Hematopoietic multipotent progenitor cell treated with erythropoietin and hydrocortisone succinate and interleukin-3 and kit ligand, for 4 days (in vitro differentiated cells): ENCODE results near the gene ALDOA.
"Not testable (repeated sequence)": the region's sequence is repeated elsewhere in the genome, so short reads cannot be mapped to it uniquely, and the experiment has no call there.

Experiments used
- DNase-seq: peaks from one replicate; pipeline ENCODE4 v3.0.0-alpha.2; 2015

ALDOA gene

DNA sequence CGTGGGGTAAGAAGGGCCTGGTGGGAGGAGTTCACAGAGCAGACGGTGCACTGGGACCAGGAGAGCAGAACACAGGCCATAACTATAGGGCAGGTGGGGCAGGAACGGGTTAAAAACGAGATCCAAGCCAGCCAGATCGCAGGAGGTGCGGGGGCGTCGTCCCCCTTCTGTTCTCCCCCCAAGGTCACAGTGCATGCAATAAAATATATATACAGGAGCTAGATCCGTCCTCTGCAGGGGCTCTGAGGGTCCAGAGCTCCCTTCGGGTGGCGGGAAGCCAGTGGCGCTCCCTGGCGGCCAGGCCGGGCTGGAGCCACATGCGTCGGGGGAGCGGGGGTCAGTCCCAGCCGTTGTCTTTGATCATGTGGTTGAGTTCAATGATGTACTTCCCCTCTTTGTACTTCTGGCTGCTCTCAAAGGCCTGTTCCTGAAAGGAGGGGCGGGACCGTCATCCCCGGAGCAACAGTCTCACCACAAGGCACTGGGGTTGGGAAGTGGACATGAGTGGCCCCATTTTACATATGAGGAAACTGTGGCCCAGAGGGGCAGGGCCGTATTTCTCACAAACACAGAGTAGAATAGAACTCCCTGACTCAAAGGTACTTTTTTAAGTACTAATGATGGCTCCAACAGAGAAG is 26.9 kb downstream of the ALDOA start:
- peak; percentile 97 for DNase-seq

DNA sequence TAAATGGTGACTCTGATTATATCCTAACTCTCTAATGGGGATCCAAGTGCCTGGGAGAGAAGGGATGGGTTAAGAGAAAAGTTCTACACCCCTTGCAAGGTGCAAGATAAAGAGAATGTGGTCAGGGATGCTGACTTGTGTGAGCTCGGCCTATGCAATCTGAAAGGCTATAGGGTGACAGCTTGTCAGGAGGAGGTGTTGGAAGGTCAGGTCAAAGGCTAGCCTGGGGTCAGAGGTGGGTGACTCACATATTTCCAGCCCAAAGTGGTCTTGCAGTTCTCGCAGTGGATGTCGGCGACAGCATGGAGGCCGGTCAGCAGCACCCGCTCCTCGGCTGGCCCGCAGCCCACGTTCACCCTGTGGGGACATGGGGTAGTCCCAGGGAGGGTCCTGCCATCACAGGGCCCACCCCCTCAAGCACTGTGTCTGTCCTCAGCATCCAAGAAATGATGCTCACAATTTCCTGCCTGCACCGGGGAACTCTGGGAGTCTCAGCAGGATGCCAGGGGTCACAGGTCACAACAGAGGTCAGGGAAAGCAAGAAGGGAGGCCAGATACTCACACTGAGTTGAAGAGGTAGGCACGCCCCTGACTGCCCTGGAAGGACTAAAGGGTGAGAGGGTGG is 29.1 kb downstream of the ALDOA start:
- DNase-seq, result peak; percentile 39

DNA sequence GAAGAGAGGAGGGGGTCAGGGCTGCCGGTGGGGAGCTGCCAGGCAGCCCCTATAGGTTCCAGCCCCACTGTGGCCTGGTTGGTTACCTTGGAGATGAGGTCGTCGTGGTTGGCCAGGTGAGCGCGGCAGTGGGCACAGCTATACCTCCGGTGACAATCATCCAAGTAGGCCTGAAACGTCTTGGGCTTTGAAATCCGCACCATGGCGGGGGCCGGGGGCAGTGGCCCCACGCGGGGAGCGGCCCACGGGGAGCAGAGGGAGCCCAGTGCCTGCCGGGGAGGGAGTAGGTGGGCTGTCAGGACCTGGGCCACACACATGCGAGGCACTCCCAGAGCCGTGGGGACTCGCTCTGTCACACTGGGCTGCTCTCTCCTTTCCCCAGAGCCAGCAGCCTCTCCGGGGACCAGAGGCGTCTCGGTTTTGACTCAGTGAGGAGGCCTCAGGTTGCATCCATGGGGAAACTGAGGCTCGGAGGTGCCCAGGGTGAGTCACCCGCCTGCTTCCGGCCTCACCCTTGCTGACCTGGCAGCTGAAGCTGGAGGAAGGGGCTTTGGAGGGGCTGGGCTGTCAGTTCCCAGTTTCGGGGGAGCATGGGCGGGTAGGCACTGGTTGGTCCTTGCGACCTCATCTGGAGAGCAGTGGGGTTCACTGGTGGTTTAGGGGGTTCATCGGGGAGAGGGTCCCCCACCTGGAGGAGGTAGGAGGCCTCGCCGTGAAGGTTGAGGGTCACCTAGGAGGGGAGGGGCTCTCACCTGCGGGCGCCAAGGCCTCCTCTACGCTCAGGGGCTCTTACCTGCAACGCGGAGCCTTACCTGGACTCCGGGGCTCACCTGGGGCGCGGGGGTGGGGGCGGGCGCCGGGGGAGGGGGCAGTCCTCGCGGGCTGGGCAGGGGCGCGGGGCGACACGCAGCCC is 29.9 kb downstream of the ALDOA start:
- peak; percentile 30 for DNase-seq

DNA sequence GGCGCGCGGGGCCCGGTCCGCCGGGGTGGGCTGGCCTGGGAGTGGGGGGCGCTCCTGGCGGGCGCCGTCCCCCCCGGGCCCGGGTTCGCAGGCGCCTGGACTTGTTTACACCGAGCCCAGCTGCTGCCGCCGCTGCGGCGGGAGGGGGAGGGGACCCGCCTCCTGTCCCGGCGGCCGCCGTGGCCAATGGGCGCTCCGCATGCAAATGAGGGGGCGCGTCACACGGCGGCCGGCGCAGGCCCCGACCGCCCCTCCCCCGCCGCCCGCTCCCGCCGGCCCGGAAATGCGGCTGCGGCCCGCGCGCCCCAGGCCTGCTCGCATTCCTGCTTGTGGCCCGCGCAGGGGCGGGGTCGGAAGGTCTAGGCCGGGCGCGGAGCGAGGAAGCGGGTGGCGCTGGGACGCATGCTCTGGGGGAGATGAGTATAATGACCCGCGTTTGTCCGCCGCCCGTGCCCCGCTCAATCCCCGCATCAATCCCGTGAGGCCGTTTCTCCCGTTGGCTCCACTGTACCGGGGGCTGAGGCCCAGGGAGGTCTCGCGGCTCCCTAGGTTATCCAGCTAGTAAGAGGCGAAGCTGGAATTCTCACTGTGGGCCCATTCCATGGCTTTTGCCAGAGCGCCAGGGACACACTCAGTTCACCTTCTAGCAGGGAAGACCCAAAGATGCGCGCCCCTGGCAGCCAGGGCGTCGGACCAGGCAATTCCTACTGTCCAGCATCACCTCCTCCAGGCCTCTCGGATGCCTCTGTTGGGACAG is 30.7 kb downstream of the ALDOA start, which contains the start of gene YPEL3:
YPEL3 (minus strand) TSS at position 109 of the 757 bp plus-strand sequence. CDS start 731 bp downstream, outside the sequence.
- DNase-seq, result peak; percentile 95

DNA sequence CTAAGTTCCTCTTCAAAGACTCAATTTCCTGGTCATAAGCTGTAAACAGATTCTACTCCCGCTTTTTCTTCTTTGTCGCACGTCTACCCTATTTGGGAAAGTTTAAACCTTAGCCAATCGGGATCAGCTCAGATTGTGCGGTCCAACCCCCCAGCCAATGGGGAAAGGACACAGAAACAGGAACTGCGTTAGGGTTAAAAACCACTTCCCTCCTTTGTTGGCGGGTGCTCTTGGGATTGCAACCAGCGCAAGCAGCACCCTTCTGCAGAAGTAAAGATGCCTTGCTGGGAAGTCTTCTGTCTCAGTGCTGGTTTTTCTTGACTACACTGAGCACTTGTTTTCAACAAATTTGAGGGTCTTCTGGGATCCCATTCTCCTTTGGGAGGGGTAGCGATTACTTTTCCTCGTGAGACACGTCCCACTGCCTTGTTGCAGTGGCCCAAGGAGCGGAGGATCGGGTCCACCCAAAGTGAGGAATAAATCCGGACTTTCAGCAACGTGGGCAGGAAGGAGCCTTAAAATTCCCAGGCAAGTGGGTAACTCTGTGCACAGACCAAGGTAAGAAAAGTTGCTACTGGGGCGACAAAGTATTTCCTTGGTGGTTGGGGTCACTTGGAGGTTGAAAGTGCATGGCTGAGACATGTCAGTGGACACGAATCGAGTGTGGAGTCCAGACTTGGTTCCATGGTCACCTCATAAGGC is 31.5 kb downstream of the ALDOA start:
- DNase-seq, result peak; percentile 69

DNA sequence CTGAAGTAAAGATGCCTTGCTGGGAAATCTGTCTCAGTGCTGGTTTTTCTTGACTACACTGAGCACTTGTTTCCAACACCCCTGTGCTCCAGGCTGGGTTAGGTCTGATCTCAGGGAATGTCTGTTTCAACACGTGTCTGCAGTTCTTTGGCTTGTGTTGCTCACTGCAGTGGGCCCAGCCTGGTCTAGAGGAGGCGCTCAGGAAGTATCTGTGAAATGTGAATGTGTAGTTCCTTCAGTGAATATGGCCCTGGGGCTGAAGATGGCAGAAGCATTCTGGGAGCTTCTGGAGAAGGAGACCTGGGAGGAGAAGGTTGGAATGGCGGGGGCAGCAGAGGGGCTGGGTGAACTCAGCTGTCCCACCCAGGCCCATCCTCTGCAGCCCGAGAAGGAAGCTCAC is 38.5 kb downstream of the ALDOA start:
- no peak for DNase-seq

DNA sequence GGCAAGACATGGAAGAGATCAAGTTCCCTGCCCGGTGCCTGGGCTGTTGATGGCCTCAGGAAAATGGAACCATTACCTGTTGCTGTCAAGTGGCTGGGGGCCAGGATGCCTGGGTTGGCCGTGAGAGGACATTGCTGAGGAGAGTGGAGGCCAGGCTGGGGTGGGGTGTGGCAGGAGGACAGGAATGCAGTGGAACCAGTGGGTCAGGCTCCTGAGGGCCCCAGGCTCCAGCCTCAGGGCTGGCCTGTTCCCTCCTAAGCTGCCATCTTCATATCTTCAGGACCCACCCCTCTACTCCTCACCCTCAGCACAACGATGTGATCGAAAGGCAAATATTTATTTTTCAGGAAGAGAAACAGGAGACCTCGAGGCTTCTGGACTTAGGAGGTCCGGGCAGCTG is 38.9 kb downstream of the ALDOA start:
- DNase-seq, result no peak

DNA sequence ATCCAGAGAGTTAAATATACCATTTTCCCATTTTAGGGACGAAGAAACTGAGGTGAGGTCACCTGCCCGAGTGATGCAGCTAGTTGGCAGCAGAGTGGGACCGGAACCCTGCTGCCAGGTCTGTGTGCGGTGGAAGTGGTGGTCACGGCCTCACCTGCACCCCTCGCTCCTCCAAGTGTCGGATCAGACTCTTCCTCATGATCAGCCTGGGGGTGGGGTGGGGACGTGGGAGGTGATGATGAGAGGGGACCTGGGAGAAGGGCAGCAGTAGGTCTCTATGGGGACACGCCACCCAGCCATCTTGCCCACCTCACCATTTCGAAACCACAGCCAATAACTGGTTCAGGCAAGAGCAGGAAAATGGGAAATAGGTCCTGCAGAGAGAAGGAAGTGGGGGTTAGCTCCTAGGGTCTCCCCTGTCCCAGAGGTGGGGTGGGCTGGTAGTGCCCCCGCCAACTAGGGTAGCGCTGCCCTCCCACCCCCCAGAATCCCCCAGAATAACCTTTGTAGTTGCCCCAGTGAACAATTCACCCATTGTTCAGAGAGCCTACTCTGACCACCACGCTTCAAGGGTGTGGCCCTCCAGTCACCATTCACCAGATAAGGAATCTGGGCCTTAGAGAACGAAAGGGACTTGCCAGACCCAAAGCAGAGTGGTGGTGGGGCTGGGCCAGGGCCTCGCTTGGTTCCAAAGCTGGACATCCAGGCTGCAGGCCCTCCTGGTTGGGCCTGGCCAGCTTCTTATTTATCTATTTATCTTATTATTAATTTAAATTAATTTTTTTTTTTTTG is 42.7 kb downstream of the ALDOA start:
- peak; percentile 70 for DNase-seq

DNA sequence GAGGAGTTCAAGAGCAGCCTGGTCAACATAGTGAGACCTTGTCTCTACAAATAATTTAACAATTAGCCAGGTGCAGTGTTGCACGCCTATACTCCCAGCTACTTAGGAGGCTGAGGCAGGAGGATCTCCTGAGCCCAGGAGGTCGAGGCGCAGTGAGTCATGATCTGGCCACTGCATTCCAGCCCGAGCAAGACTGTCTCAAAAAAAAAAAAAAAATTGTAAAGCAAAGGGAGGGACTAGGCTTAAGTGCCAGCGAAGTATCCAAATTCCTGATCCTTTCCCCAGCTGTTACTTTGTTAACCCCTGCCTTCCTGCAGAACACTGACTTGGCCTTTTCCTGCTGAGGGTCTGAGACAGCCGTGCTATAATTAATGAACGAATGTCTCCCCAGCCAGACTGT is 45.1 kb downstream of the ALDOA start:
- no peak for DNase-seq

DNA sequence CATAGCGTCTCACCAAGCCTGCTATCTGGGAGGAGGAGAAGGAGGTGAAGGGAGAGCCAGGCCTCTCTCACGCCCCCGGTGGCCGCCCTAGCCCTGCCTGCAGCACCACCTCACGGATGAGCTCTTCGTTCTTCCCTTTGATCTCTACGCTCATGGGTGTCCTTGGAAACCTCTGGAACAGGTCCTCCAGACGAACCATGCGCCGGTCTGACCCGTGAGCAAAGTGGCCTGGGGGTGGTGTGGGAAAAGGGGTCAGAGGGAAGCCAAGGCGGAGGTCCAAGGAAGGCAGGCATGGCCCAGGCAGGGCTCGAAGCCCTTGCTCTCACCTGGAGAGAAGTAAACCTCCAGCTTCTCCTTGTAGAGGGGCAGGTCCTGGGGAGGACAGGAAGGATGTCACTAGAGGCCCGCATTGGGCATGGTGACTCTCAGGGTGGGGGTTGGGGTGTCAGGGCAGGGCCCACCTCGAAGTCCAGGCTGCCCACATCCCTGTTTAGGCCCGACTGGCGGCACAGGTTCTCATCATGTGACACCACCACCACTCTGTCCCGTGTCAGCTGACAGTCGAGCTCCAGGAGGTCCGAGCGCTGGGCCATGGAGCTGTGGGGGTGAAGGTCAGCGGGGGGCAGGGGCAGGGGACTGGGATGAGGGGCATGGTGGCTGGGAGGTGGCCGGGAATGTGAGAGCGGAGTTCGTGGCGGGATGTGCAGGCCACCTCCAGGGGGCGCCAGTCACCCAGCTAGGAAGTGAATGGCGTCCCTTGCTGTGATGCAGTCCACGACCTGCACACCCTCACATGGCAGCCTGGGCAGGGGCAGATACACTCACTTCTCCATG is 46.9 kb downstream of the ALDOA start:
- peak; percentile 69 for DNase-seq

DNA sequence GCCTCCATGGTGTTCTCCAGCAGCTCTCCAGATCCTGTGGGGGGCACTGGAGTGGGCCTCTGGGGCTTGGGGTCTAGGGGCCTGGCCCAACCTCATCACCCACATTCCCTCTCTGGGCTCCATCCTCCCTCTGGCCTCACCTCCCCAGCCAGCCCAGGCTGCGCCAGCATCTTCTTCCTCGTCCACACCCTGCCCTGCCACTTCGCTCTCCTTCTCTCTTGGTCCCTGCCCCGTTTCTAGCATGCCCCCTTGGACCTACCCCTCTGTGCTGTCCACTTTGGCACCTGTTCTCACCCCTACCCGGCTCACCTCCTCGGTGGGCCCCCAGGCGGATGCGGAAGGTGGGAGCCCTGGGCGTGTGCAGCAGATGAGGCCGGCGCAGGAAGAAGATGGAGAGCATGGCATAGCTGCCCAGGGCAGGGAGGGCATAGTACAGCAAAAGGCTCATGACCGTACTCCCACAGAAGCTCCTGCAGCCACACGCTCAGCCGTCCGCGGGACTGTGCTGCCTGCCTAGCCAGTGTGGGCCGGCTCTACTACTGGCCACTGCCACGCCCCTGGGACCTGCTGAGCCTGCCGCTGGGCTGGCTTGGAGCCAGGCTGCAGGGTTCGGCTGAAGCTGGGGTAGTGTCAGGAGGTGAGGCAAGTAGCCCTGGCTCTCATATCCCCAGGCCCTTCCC is 47.6 kb downstream of the ALDOA start, which contains the start of gene GDPD3:
GDPD3 (minus strand) TSS at position 507 of the 680 bp plus-strand sequence; CDS start at position 448, 59 bp downstream.
- DNase-seq, result peak; percentile 67

DNA sequence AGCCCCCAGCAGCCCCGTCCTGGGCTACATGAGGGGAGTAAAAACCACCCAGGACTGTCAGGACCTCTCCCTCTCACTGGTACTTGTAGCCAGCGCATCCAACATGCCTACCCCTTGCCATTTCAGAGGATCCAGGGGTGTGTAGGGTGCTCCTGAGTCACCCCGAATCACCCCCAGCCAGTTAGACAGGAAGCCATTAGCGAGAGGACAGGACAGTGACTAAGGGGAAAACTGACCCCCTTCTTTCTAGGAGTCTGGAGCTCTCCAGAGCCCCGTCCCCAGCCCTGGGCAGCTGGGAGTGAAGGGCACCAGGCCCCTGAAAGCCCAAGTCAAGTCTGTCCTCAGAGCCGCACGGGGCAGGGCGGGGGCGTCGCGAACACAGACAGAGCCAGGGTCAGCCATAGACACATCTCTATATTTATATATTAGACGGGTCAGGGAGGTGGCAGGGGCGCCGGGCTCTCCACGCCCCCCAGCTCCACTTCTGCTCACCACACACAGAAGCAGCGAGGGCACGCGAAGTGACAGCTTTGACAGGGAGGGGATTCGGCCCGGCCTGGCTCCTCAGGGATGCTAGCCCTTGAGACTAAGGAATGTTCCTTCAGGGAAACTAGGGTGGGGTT is 48.3 kb downstream of the ALDOA start:
- DNase-seq, result no peak

DNA sequence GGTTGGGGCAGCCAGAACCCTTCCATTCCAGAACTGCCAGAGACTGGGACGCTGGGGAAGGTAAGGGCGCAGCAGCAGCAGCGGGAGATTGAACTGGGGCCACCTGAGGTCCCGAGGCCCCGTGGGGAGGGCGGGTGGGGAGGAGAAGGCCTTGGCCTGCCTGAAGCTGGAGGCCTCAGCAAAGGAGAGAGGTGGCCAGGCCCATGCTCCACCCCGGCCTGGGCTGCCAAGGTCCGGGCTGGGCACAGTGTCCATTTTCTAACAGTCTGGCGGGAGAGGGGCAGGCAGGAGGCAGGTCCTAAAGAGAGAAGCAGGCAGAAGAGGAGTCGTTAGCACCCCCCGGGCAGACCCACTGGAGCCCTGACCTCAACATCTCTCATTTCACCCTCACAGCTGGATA is 48.9 kb downstream of the ALDOA start:
- no peak for DNase-seq

DNA sequence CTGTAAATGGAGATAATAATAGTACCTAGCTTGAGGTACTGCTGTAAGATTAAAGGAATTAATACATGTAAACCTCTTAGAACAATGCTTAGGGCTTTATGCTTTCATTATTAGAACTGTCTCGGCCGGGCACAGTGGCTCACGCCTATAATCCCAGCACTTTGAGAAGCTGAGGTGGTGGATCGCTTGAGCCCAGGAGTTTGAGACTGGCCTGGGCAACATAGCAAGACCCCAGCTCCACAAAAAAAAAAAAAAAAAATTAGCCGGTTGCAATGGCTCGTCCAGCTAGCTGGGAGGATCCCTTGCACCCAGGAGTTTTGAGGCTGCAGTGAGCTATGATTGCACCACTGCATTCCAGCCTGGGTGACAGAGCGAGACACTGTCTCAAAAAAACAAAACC is 49.3 kb downstream of the ALDOA start:
- not testable (repeated sequence) for DNase-seq

DNA sequence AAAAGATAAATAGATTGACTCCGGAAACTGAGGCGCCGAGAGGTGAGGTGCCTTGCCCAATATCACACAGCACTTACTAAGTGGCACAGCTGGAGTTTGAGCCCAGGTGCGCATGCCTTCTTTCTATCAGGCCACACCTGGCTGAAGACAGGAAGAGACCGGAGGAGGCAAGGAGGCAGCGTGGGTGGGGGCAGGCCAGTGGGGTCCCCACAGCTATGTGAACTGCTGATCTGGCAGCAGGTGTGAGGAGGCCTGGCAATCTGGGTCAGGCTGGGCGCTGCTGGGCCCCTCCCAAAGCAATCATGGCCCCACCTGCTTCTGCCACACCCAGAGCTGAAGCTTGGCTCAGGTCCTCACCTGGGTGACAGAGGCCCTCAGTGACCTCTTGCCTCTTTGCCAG is 49.7 kb downstream of the ALDOA start:
- DNase-seq, result no peak

DNA sequence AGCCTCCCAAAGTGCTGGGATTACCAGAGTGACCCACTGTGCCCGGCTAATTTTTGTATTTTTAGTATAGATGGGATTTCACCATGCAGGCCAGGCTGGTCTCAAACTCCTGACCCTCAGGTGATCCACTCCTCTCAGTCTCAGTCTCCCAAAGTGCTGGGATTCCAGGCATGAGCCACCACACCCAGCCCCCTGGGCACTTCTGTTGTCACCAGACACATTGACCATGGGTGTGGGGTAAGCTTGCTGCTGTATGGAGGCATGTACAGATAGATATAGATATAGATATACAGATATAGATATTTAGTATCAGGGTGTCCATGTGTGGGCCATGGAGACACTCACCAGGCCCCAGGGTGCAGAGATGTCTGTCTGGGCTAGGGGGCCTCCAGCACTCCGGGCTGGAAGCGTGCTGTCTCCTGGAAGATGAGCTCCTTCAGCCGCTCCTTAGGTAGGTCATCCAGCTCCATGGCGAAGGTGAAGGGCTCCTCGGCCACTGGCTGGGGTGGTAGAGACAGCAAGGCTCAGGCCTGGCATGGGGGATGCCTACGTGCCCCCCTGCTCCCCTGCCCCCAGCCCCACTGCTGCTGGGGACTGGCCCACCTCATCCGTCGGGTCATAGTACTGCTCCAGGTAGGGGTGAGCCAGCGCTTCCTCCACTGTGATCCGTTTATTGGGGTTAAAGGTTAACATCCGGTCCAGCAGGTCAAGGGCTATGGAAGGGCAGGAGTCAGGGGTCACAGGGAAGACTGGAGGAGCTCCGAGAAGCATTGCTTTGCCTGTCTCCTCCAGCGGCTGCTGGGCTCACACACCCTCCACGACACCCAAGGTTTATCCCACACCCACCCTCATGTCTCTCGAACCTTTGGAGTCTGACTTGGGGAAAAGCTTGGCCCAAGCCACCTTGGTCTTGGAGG is 51.0 kb downstream of the ALDOA start:
- DNase-seq, result no peak

DNA sequence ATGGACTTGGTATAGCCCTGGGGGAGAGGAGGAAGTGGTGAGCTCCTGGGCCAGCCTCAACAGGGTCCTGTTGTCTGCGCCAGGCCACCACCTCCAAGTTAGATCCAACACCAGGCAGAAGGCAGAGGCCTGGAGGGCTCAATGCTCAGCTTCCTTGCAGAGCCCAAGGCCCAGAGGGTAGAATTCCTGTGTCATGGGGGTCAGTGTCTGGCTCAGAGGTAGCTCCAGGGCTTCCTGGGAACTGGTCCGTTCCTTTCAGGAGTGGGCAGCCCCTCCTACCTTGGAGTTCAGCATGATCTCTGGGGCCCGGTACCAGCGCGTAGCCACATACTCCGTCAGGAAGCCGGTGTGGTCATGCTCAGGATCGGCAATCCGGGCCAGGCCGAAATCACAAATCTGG is 52.2 kb downstream of the ALDOA start:
- DNase-seq, result no peak

DNA sequence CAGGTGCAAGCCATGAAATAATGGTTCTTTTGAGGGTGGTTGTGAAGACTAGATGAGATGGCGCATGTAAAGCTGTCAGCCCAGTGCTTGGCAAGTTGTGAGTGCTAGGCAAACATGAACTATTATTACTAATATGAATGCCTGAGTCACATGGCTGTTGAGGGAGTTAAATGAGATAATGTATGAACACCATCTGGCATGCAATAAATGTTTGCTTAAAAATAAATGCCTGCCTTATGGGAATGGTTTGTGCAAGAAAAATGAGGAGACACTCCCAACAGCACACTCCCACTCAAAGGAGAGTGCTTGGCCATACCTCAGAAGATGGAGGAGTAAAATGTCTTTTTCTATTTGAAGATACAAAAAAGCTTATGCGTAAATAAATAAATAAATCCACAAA is 53.9 kb downstream of the ALDOA start:
- no peak for DNase-seq
